ENCODE data around the gene SEMA5A. TPM values are rescaled to one million over a fixed set of nuclear protein-coding genes. Genes with fewer than 3 reads are reported as not detected.
A peak's percentile ranks its signal among the peaks of the same experiment; 100 is the strongest.
"Not testable (repeated sequence)": the region's sequence is repeated elsewhere in the genome, so short reads cannot be mapped to it uniquely, and the experiment has no call there.

SEMA5A gene
- total RNA-seq, 1 donor from 2014 or later: 43.2 TPM

GRCh38 chr5:9362600-9362999, 183.3 kb downstream of the SEMA5A start:
- intact Hi-C loops (cut with micrococcal nuclease): loop anchor here (10.0 kb wide), 1 partner anchor 182 kb away; the partner anchor contains the start of gene SEMA5A
- TF ChIP-seq, protein P1, sequence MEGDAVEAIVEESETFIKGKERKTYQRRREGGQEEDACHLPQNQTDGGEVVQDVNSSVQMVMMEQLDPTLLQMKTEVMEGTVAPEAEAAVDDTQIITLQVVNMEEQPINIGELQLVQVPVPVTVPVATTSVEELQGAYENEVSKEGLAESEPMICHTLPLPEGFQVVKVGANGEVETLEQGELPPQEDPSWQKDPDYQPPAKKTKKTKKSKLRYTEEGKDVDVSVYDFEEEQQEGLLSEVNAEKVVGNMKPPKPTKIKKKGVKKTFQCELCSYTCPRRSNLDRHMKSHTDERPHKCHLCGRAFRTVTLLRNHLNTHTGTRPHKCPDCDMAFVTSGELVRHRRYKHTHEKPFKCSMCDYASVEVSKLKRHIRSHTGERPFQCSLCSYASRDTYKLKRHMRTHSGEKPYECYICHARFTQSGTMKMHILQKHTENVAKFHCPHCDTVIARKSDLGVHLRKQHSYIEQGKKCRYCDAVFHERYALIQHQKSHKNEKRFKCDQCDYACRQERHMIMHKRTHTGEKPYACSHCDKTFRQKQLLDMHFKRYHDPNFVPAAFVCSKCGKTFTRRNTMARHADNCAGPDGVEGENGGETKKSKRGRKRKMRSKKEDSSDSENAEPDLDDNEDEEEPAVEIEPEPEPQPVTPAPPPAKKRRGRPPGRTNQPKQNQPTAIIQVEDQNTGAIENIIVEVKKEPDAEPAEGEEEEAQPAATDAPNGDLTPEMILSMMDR (IDR thresholded peaks at IDR 0.05; ENCODE audit: borderline replicate concordance): no peak
- no peak for DNase-seq
- Histone ChIP-seq H3K4me1 (peaks cover 31% of the 10 kb centered on the region), H3K9me3 (replicated peaks) (no peaks in the 10 kb centered on the region), H3K27ac (replicated peaks) (peak overlapping the region; percentile 47), H3K36me3 (no peaks in the 10 kb centered on the region), H3K27me3 (ENCODE audit: low read depth) (no peaks in the 10 kb centered on the region), H3K4me3 (no peak overlapping the region)

- peaks cover 31% of the 10 kb centered on the region for H3K4me1 ChIP-seq
- H3K9me3 ChIP-seq (replicated peaks): no peaks in the 10 kb centered on the region
- no peak overlapping the region for H3K4me3 ChIP-seq
- DNase-seq: peak; percentile 24
- H3K36me3 ChIP-seq: no peaks in the 10 kb centered on the region
- intact Hi-C loops (cut with micrococcal nuclease): loop anchor here (10.0 kb wide), 1 partner anchor 183 kb away; the partner anchor contains the start of gene SEMA5A
- H3K27me3 ChIP-seq (ENCODE audit: low read depth): no peaks in the 10 kb centered on the region
- TF ChIP-seq, protein P1 (IDR thresholded peaks at IDR 0.05; ENCODE audit: borderline replicate concordance): peak; percentile 71
- no peak overlapping the region for H3K27ac ChIP-seq (replicated peaks)
These were observed 184.0 kb downstream of the SEMA5A start for GRCh38 chr5:9361835-9362234.

- Histone ChIP-seq H3K4me1 (peaks cover 24% of the 10 kb centered on the region), H3K4me3 (no peak overlapping the region), H3K36me3 (no peaks in the 10 kb centered on the region), H3K9me3 (replicated peaks) (no peaks in the 10 kb centered on the region), H3K27me3 (ENCODE audit: low read depth) (no peaks in the 10 kb centered on the region), H3K27ac (replicated peaks) (no peak overlapping the region)
- no peak for DNase-seq
- intact Hi-C loops (cut with micrococcal nuclease): no loop called here
- TF ChIP-seq, protein P1 (IDR thresholded peaks at IDR 0.05; ENCODE audit: borderline replicate concordance): no peak
These were observed 186.8 kb downstream of the SEMA5A start for GRCh38 chr5:9358961-9359685.

DNA sequence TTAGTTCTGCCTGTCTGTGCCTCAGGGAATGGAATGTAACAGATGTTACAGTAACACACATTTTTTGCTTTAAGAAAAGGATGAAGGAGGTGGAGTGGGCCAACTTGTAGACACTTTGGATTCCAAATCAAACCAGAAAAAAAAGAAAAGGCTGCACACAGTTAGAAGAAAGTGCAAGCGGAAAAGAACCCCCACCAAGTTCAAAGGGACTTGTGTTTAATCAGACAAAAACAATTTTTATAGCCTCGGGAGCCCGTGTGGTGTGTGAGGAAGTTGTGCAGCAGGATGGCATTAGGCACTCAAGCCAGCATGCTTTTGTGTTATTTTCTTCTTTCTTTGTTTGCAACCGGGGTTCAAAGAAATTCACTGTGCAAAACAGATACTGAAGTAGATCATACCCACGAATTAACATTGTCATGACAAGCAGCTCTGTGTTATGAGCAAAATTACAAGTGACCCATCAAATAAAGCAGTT, 189.5 kb downstream of the SEMA5A start:
- no peaks in the 10 kb centered on the region for H3K9me3 ChIP-seq (replicated peaks)
- H3K4me1 ChIP-seq: peaks cover 10% of the 10 kb centered on the region
- no peaks in the 10 kb centered on the region for H3K36me3 ChIP-seq
- H3K27ac ChIP-seq (replicated peaks): no peak overlapping the region
- H3K4me3 ChIP-seq: no peak overlapping the region
- intact Hi-C loops (cut with micrococcal nuclease): no loop called here
- H3K27me3 ChIP-seq (ENCODE audit: low read depth): no peaks in the 10 kb centered on the region
- TF ChIP-seq, protein P1 (IDR thresholded peaks at IDR 0.05; ENCODE audit: borderline replicate concordance): no peak
- no peak for DNase-seq

DNA sequence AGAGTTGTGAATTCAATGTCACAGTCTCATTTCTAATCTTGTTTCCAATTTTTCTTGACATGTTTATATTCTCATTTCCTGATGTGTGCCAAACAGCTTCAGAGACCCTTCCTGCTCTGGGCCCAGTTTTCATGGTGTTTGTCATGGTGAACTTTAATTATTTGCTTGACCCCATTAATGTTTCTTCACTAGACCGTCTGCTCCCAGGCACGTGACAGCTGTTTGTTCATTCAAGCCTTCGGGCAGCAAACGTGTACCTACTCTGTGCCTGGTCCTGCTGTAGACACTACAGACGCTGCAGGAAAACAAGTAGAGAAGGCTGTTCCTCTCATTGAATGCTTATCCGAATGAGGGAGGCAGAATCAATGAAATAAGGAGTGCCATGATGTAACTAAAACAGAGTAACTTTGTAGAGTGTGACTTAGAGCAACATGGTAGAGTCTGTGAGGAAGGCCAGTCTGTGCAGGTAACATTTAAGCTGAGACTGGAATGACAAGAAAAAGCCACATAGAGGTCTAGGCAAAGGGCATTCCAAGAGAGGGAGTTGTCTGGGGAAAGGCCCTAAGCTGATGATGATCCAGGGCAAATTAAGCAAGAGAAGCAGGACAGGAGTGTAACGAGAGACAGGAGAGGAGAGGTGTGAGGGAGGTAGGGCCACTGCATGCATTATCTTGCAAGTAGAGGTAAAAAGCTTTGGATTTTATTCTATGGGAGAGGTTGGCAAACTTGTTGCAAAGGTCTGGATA, 191.4 kb downstream of the SEMA5A start:
- H3K27me3 ChIP-seq (ENCODE audit: low read depth): no peaks in the 10 kb centered on the region
- H3K27ac ChIP-seq (replicated peaks): no peak overlapping the region
- no peaks in the 10 kb centered on the region for H3K9me3 ChIP-seq (replicated peaks)
- no peak for DNase-seq
- intact Hi-C loops (cut with micrococcal nuclease): no loop called here
- no peak overlapping the region for H3K4me3 ChIP-seq
- no peaks in the 10 kb centered on the region for H3K36me3 ChIP-seq
- peaks cover 19% of the 10 kb centered on the region for H3K4me1 ChIP-seq
- TF ChIP-seq, protein P1 (IDR thresholded peaks at IDR 0.05; ENCODE audit: borderline replicate concordance): no peak

- H3K9me3 ChIP-seq (replicated peaks); H3K4me3 ChIP-seq; H3K27me3 ChIP-seq (ENCODE audit: low read depth); H3K27ac ChIP-seq (replicated peaks); intact Hi-C loops (cut with micrococcal nuclease); DNase-seq; H3K36me3 ChIP-seq: not testable (repeated sequence)
- peaks cover 22% of the 10 kb centered on the region for H3K4me1 ChIP-seq
These were observed 192.8 kb downstream of the SEMA5A start for GRCh38 chr5:9353048-9353447.
